ENCODE results near the gene COTL1.

COTL1 gene

GRCh38 chr16:84596161-84596560, 21.7 kb downstream of the COTL1 start:
- DNase-seq (no peak), ATAC-seq (no peak)

- ATAC-seq (no peak), DNase-seq (no peak)
Measured at GRCh38 chr16:84595052-84595481, 22.8 kb downstream of the COTL1 start.

GRCh38 chr16:84594725-84595038, 23.2 kb downstream of the COTL1 start:
- ATAC-seq (no peak), DNase-seq (no peak)

GRCh38 chr16:84593825-84594724, 23.8 kb downstream of the COTL1 start:
- DNase-seq (peak; percentile 77), ATAC-seq (peak; percentile 90)

GRCh38 chr16:84592718-84593117, 25.2 kb downstream of the COTL1 start:
- no peak for DNase-seq
- no peak for ATAC-seq

GRCh38 chr16:84589975-84590719, 27.7 kb downstream of the COTL1 start:
- ATAC-seq, result no peak
- DNase-seq, result no peak

GRCh38 chr16:84588991-84589390, 28.9 kb downstream of the COTL1 start:
- ATAC-seq (no peak), DNase-seq (no peak)

GRCh38 chr16:84585886-84586285, 32.0 kb downstream of the COTL1 start:
- DNase-seq (no peak), ATAC-seq (no peak)

- DNase-seq (no peak), ATAC-seq (no peak)
Measured at GRCh38 chr16:84585467-84585866, 32.4 kb downstream of the COTL1 start.

GRCh38 chr16:84584678-84585077, 33.2 kb downstream of the COTL1 start:
- no peak for ATAC-seq
- DNase-seq, result no peak

- no peak for ATAC-seq
- no peak for DNase-seq
Measured at GRCh38 chr16:84583995-84584394, 33.9 kb downstream of the COTL1 start.

GRCh38 chr16:84582958-84583516, 34.8 kb downstream of the COTL1 start:
- DNase-seq, result no peak
- no peak for ATAC-seq

GRCh38 chr16:84581158-84581557, 36.7 kb downstream of the COTL1 start:
- ATAC-seq (no peak), DNase-seq (no peak)

- DNase-seq (no peak), ATAC-seq (no peak)
Measured at GRCh38 chr16:84579936-84580335, 37.9 kb downstream of the COTL1 start.

GRCh38 chr16:84578538-84579126, 39.2 kb downstream of the COTL1 start:
- ATAC-seq (no peak), DNase-seq (no peak)

- no peak for DNase-seq
- no peak for ATAC-seq
Measured at GRCh38 chr16:84577034-84577803, 40.7 kb downstream of the COTL1 start.

GRCh38 chr16:84575914-84576313, 42.0 kb downstream of the COTL1 start:
- no peak for ATAC-seq

GRCh38 chr16:84574191-84574590, 43.7 kb downstream of the COTL1 start:
- DNase-seq (no peak), ATAC-seq (no peak)

More at GRCh38 chr16:84575914-84576313, 42.0 kb downstream of the COTL1 start:
- DNase-seq, result no peak

- no peak for DNase-seq
- ATAC-seq, result peak; percentile 23
Measured at GRCh38 chr16:84572096-84572495, 45.8 kb downstream of the COTL1 start.

- no peak for ATAC-seq
- no peak for DNase-seq
Measured at GRCh38 chr16:84571506-84571905, 46.4 kb downstream of the COTL1 start.

- DNase-seq (no peak), ATAC-seq (no peak)
Measured at GRCh38 chr16:84570739-84571403, 47.0 kb downstream of the COTL1 start.

Data from stimulated activated naive CD8-positive, alpha-beta T cell treated with anti-CD3 and anti-CD28 coated beads, Interleukin-15, Interleukin-2, amounts not matched to agents 100 U/mL and 50 U/mL, for 24 hours (primary cell).